Measurements from ENCODE around the gene SP9.
A peak's percentile ranks its signal among the peaks of the same experiment; 100 is the strongest.
"Not testable (repeated sequence)": the region's sequence is repeated elsewhere in the genome, so short reads cannot be mapped to it uniquely, and the experiment has no call there.

Gene SP9

DNA sequence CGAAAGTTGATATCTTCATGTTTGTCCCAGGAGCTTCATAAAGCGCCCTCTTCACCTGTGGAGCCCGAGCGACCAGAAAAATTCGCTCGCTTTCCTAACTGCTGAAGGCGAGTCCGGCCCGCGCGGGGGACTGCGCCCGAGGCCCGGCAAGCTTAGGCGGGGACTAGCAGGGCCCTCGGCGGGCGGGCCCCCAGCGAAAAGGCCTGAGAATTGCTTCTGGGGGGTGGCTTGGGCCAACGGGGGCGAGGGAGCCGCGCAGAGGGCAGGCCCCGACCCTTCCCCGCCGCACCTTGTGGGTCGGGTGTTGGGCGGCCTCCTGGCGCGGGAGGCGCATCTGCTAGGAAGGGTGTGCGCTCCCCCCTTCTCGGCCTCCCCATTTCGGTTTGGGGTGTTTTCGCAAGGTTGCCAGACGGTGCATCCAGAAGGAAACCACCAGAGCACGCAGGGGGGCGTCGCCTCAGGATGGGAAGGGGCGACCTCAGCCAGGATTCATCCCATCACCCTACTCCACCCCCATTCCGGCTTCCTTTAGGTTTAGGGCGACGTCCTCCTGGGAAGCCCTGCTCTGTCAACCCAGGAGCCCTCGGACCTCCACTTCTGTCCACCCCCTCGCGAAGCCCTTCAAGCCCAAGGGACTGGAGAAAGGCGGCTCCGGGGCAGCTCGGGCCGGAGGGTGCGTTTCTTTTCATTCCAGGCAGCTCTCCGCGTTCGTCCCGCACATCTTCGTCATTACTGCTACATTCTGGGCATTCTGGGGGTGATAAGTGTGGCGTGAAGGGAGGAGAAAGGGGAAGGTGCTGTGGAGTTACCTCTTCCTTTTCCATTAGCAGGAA, 9.1 kb downstream of the SP9 start:
- no peak overlapping the region for H3K27ac ChIP-seq
- TF ChIP-seq, protein P1, sequence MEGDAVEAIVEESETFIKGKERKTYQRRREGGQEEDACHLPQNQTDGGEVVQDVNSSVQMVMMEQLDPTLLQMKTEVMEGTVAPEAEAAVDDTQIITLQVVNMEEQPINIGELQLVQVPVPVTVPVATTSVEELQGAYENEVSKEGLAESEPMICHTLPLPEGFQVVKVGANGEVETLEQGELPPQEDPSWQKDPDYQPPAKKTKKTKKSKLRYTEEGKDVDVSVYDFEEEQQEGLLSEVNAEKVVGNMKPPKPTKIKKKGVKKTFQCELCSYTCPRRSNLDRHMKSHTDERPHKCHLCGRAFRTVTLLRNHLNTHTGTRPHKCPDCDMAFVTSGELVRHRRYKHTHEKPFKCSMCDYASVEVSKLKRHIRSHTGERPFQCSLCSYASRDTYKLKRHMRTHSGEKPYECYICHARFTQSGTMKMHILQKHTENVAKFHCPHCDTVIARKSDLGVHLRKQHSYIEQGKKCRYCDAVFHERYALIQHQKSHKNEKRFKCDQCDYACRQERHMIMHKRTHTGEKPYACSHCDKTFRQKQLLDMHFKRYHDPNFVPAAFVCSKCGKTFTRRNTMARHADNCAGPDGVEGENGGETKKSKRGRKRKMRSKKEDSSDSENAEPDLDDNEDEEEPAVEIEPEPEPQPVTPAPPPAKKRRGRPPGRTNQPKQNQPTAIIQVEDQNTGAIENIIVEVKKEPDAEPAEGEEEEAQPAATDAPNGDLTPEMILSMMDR (conservative IDR thresholded peaks at IDR 0.05; ENCODE audit: low read depth): no peak
- DNase-seq (ENCODE audit: low spot score): no peak
- CTCF ChIA-PET: interaction anchor here (0.6 to 1.2 kb wide), 6 partner anchors 7 to 1319 kb away, joined by 3 to 8 read pairs (median 4); no protein-coding TSS in a partner anchor
- POLR2A ChIA-PET (ENCODE audit: low non-redundant PET): no interaction called here

DNA sequence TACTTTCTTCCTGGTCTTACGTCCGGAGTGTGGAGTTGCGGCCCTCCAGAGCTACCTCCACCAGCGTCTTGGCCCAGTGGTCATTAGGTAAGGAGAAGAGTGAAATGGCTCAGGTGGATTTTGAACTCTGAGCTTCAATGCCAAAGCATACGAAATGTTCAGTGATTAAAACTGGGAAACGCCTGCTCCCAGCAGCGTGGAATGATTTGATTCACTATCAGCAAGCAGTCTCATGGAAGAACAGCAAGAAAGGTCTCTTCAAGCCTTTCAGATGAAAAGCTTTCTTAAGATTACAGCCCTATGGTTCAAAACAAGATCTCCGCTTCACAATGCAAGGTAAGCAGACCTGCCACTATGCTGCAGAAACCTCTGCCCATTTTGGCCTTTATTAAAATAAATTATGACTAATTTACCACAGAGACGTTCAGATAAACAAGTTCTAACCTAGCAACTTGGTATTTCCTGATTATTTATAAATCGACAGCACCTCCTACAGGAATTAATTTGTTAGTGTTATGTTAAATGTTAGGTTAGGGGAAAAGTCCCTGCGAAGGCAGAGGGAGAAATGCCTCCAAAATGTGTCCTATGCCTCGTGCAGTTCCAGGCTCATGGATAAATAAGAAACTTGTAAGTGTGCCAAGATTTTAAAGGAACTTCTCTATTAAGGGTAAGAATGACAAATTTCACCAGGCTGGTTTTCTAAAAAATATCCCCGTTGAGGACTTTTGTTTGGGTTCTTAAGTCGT, 10.1 kb downstream of the SP9 start:
- TF ChIP-seq, protein P1 (conservative IDR thresholded peaks at IDR 0.05; ENCODE audit: low read depth): peak; percentile 51
- CTCF ChIA-PET: interaction anchor here (0.6 to 1.2 kb wide), 5 partner anchors 8 to 1320 kb away, joined by 3 to 8 read pairs (median 3); no protein-coding TSS in a partner anchor
- no peak overlapping the region for H3K27ac ChIP-seq
- no peak for DNase-seq (ENCODE audit: low spot score)
- POLR2A ChIA-PET (ENCODE audit: low non-redundant PET): no interaction called here

DNA sequence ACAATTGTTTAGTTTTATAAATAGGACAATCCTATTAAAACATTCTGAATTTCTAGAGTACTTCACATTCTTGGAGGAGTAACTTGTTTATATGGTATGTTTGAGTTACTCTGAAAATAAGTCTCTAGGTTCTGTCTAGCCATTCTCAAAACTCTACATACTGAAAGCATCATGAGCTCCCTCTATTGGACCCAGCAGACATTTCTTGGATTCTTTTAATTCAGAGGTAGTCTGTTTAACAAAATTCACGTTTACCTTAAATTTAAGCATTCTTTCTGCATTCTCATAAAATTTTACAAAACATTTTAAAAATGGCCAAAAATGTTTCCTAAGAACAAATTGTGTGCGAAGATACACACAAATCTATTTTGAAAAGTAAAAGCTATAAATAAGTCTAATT, 15.3 kb downstream of the SP9 start:
- ChIA-PET POLR2A (ENCODE audit: low non-redundant PET) (no interaction called here), CTCF (interaction anchor here (0.5 to 1.2 kb wide), 5 partner anchors 9 to 404 kb away, joined by 3 to 8 read pairs (median 3); no protein-coding TSS in a partner anchor)
- DNase-seq (ENCODE audit: low spot score): no peak
- H3K27ac ChIP-seq: no peak overlapping the region
- TF ChIP-seq, protein P1 (conservative IDR thresholded peaks at IDR 0.05; ENCODE audit: low read depth): peak; percentile 53

DNA sequence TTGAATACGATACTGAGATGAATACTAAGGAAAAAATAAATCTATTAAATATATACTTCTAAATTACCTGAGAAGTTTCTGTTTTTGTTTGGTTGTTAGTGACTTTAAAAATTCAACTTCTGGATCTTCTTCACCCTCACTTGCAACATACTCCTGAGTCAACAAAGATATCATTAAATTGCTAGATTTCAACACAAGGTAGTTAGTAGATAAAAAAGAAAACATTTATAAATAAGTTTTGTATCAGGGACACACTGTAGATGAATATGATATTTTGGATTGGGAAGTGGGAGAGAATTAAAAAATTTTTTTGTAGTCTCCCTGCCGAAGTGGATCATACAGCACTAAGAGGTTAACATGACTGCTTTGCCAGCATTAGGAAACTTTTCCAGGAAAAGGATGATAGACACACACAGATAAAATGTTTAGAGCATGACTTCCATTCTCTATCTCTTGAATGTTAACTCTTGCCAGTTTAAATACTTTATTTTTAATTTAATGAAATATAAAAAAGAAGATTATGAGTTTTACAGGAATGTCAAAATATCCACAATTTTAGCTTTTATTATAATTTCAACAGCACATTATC, 15.9 kb downstream of the SP9 start:
- CTCF ChIA-PET: interaction anchor here (0.5 to 1.2 kb wide), 6 partner anchors 8 to 405 kb away, joined by 3 to 8 read pairs (median 4); no protein-coding TSS in a partner anchor
- POLR2A ChIA-PET (ENCODE audit: low non-redundant PET): no interaction called here
- TF ChIP-seq, protein P1 (conservative IDR thresholded peaks at IDR 0.05; ENCODE audit: low read depth): no peak
- no peak overlapping the region for H3K27ac ChIP-seq
- no peak for DNase-seq (ENCODE audit: low spot score)

DNA sequence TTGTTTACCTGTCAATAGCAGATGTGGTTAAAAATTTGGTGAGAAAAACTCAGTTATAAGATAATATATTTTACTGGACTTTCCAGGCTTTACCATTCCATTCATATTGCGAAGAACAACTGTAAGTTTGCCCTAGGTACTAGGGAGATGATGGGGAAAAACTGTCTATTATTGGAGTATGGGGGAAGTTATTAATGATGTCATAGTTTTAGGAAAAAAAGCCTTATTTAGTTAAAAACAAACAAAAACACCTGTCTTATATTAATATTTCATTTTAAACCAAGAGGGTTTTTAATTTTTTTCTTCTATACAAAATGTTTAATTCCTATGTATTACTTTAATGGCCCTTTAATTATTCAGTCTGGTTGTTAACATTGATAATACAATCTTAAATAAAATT, 18.2 kb downstream of the SP9 start:
- CTCF ChIA-PET: no interaction called here
- no peak overlapping the region for H3K27ac ChIP-seq
- TF ChIP-seq, protein P1 (conservative IDR thresholded peaks at IDR 0.05; ENCODE audit: low read depth): no peak
- DNase-seq (ENCODE audit: low spot score): no peak
- POLR2A ChIA-PET (ENCODE audit: low non-redundant PET): no interaction called here

DNA sequence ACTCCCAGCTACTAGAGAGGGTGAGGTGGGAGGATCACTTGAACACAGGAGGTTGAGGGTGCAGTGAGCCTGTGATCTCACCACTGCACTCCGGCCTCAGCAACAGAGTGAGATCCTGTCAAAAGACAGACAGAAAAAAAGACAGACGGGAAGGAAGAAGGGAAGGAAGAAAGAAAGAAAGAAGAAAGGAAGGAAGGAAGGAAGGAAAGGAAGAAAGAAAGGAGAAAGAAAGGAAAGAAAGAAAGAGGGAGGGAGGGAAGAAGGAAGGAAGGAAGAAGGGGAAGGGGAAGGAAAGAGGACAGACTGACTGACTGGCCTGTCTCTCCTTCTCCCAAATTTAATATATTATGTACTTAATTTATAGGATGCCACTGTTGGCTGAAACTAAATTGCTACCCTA, 21.6 kb downstream of the SP9 start:
- ChIA-PET CTCF (interaction anchor here (0.7 kb wide), 1 partner anchor 635 kb away, joined by 3 read pairs; no protein-coding TSS in a partner anchor), POLR2A (ENCODE audit: low non-redundant PET) (no interaction called here)
- no peak for DNase-seq (ENCODE audit: low spot score)
- no peak overlapping the region for H3K27ac ChIP-seq
- TF ChIP-seq, protein P1 (conservative IDR thresholded peaks at IDR 0.05; ENCODE audit: low read depth): no peak

DNA sequence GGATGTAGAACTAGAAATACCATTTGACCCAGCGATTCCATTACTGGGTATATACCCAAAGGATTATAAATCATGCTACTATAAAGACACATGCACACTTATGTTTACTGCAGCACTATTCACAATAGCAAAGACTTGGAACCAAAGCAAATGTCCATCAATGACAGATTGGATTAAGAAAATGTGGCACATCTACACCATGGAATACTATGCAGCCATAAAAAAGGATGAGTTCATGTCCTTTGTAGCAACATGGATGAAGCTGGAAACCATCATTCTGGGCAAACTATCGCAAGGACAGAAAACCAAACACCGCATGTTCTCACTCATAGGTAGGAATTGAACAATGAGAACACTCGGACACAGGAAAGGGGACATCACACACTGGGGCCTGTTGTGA, 24.9 kb downstream of the SP9 start:
- POLR2A ChIA-PET (ENCODE audit: low non-redundant PET); DNase-seq (ENCODE audit: low spot score); CTCF ChIA-PET; H3K27ac ChIP-seq: not testable (repeated sequence)
